K562 (cell line): Measurements from ENCODE around the gene CALY. TPM values are rescaled to one million over a fixed set of nuclear protein-coding genes. Genes with fewer than 3 reads are reported as not detected.
"Not testable (repeated sequence)": the region's sequence is repeated elsewhere in the genome, so short reads cannot be mapped to it uniquely, and the experiment has no call there.

Source experiments
- ATAC-seq: fragments of 200-7000 bp; cut with Tn5 transposase; 3 replicates; pipeline ENCODE4 v1.9.1; 2020; ENCODE audit warnings: moderate library complexity
- BruUV-seq: library from RNA; stranded (reverse); fragments of 400-500 nt; replicated peaks from 2 replicates; lab custom pipeline; 2021; lab: Mats Ljungman, UMichigan
- CTCF ChIA-PET: fragments of 300-600 bp; formaldehyde crosslinking; extraction: SDS; loops from one replicate; lab custom pipeline; 2021; ENCODE audit warnings: low intra/inter-chr PET ratio; lab: Yijun Ruan, JAX
- POLR2A ChIA-PET: fragments of 300-600, 350-650 bp; sonication (Branson Sonifier 250); formaldehyde crosslinking; extraction: SDS; loops from one replicate; lab custom pipeline; 2021; ENCODE audit warnings: antibody characterized with exemption, inconsistent platforms; lab: Yijun Ruan, JAX
- DNase-seq, 4 experiments: peaks; one replicate each; pipeline versions ENCODE4 v3.0.0 to v3.0.0-alpha.2; 2011 to 2018; ENCODE audit warnings: low spot score in 3 of 4, mixed read lengths in 3 of 4; ENCODE audit errors: extremely low read depth in 1 of 4
- FAIRE-seq: peaks from 2 replicates; lab custom pipeline; 2011; peaks lifted over from hg19 to GRCh38; lab: Jason Lieb, UNC
- H2AFZ ChIP-seq: 2 replicates; pipeline ENCODE4 v1.6.0; 2011; ENCODE audit warnings: low read depth, low read length, control low read depth, inconsistent platforms
- H3K27ac ChIP-seq: fragments of 200-600 bp; 3 replicates; pipeline ENCODE4 v1.8.0; 2011; ENCODE audit warnings: low read depth, mild to moderate bottlenecking, control low read depth, inconsistent platforms, low read length, moderate library complexity, mixed read lengths; ENCODE audit errors: extremely low read depth
- H3K27me3 ChIP-seq, 2 experiments: fragments of 300-600 bp in 1 of 2; 2 replicates in 1 of 2; 3 replicates in 1 of 2; pipeline versions ENCODE4 v1.6.0 to v1.8.0; 2011; ENCODE audit warnings: inconsistent platforms in 2 of 2, low read length in 2 of 2, mild to moderate bottlenecking in 1 of 2, mixed read lengths in 1 of 2, moderate library complexity in 1 of 2; ENCODE audit not compliant: control insufficient read depth in 2 of 2, insufficient read depth in 2 of 2
- H3K36me3 ChIP-seq: fragments of 300-600 bp; 3 replicates; pipeline ENCODE4 v1.8.0; 2011; ENCODE audit warnings: mild to moderate bottlenecking, low read length, inconsistent platforms; ENCODE audit not compliant: control insufficient read depth, insufficient read depth
- H3K4me1 ChIP-seq, 2 experiments: fragments of 200-600 bp in 1 of 2; replicated peaks in 1 of 2; 2 replicates in 1 of 2; 3 replicates in 1 of 2; pipeline versions ENCODE4 v1.5.1 to v1.8.0; 2011; ENCODE audit warnings: inconsistent platforms in 2 of 2, low read length in 2 of 2, mild to moderate bottlenecking in 1 of 2, mixed read lengths in 1 of 2, moderate library complexity in 1 of 2; ENCODE audit not compliant: control insufficient read depth in 2 of 2, insufficient read depth in 2 of 2
- H3K4me2 ChIP-seq: 2 replicates; pipeline ENCODE4 v1.6.1; 2011; ENCODE audit warnings: low read length, control low read depth, inconsistent platforms, mixed read lengths; ENCODE audit not compliant: insufficient read depth
- H3K4me3 ChIP-seq: fragments of 200-600 bp; sonication (generic), shearing (Covaris generic); 2 replicates; pipeline ENCODE4 v1.5.1; 2016; ENCODE audit warnings: control low read depth, inconsistent platforms
- H3K79me2 ChIP-seq: fragments of 200-600 bp; 3 replicates; pipeline ENCODE4 v1.8.0; 2011; ENCODE audit warnings: low read length, inconsistent platforms; ENCODE audit not compliant: control insufficient read depth, insufficient read depth
- H3K9ac ChIP-seq, 2 experiments: 2 replicates each; pipeline versions ENCODE4 v1.6.0 to v1.6.1; 2011; ENCODE audit warnings: low read depth in 2 of 2, low read length in 2 of 2, control low read depth in 1 of 2, inconsistent platforms in 1 of 2, mild to moderate bottlenecking in 1 of 2, mixed read lengths in 1 of 2; ENCODE audit not compliant: insufficient read depth in 1 of 2
- H3K9me1 ChIP-seq: one replicate; pipeline ENCODE4 v1.6.0; 2011; ENCODE audit warnings: inconsistent platforms, mild to moderate bottlenecking, low read length, moderate library complexity; ENCODE audit not compliant: control insufficient read depth, insufficient read depth
- H3K9me3 ChIP-seq: replicated peaks from 2 replicates; pipeline ENCODE4 v1.5.1; 2011; ENCODE audit warnings: low read depth, low read length, inconsistent platforms; ENCODE audit not compliant: control insufficient read depth, insufficient read depth
- H4K20me1 ChIP-seq: replicated peaks from 2 replicates; pipeline ENCODE4 v1.6.1; 2011; ENCODE audit warnings: low read length, inconsistent platforms, mixed read lengths; ENCODE audit not compliant: control insufficient read depth, insufficient read depth
- ASH1L ChIP-seq: fragments of 450-650 bp; IDR thresholded peaks from 2 replicates; pipeline ENCODE4 v1.6.1; 2018; ENCODE audit warnings: borderline replicate concordance, mild to moderate bottlenecking, low read depth; ENCODE audit not compliant: partially characterized antibody
- C11orf30 ChIP-seq: fragments of 450-650 bp; IDR thresholded peaks from 2 replicates; pipeline ENCODE4 v1.6.1; 2016; ENCODE audit warnings: low read depth, mild to moderate bottlenecking
- MAFG ChIP-seq: fragments of 450-650 bp; conservative IDR thresholded peaks from 2 replicates; pipeline ENCODE4 v1.6.1; 2016; ENCODE audit warnings: missing genetic modification characterization, missing compliant biosample characterization
- NFYB ChIP-seq: IDR thresholded peaks from 2 replicates; pipeline ENCODE4 v1.6.1; 2011; ENCODE audit warnings: mild to moderate bottlenecking, moderate library complexity; ENCODE audit not compliant: insufficient read length; ENCODE audit errors: extremely low read depth
- ZNF316 ChIP-seq: fragments of 450-650 bp; IDR thresholded peaks from 2 replicates; pipeline ENCODE4 v1.6.1; 2016
- WGBS: fragments of 100-300 bp; shearing (Covaris generic); methylation state at CpG from one replicate; pipeline ENCODE4 v1.1.6; 2016; ENCODE audit warnings: low coverage, mixed read lengths; ENCODE audit not compliant: insufficient coverage; ENCODE audit errors: missing lambda C conversion rate; 5-methylcytosine and 5-hydroxymethylcytosine counted together
- in situ Hi-C: fragments of 300-500 bp; cut with MboI; formaldehyde crosslinking; loops from 4 replicates; pipeline ENCODE4 v1.15.0; 2018; ENCODE audit warnings: inconsistent platforms, mixed read lengths
- intact Hi-C: fragments of 100-400 bp; cut with micrococcal nuclease; formaldehyde crosslinking; loops from 2 replicates; pipeline ENCODE4 v1.14.2; 2022
- polyA plus RNA-seq, 8 experiments: library from polyadenylated mRNA; depleted of rRNA in 4 of 8; stranded (reverse) in 5 of 8; unstranded in 3 of 8; fragments of >200 nt; fragmentation: Nextera tagmentation in 2 of 8; fragmentation: Illumina TruSeq in 1 of 8; extraction: Ambion mirVana in 2 of 8; extraction: Trizol in 1 of 8; gene quantifications; 2 replicates each; pipeline versions ENCODE4 v1.2.1 to v1.2.3, GENCODE V29; 2011 to 2014; ENCODE audit warnings: inconsistent platforms in 1 of 8, missing spikeins in 1 of 8
- total RNA-seq, 7 experiments: library from RNA; depleted of rRNA in 6 of 7; stranded (reverse); fragments of >200 nt in 6 of 7; fragmentation: Illumina TruSeq in 2 of 7; extraction: Trizol in 2 of 7; gene quantifications; 2 replicates each; pipeline versions ENCODE4 v1.2.1 to v1.2.3, GENCODE V29; 2011 to 2021; ENCODE audit warnings: low replicate concordance in 1 of 7

CALY gene
- total and polyA plus RNA-seq, 9 of the 15 experiments (the other 6 are each of a cell fraction or from before 2014, with no cell fraction given): not detected

DNA sequence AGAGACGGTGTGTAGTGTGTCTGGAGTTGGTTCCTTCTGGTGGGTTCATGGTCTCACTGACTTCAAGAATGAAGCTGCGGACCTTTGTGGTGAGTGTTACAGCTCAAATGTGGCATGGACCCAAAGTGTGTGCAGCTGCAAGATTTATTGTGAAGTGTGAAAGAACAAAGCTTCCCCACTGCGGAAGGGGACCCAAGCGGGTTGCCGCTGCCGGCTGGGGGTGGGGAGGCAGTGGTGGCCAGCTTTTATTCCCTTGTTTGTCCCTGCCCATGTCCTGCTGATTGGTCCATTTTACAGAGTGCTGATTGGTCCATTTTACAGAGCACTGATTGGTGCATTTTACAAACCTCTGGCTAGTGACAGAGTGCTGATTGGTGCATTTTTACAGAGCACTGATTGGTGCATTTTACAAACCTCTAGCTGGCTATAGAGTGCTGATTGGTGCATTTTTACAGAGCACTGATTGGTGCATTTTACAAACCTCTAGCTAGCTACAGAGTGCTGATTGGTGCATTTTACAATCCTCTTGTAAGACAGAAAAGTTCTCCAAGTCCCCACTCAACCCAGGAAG is 15.8 kb downstream of the CALY start:
- H3K4me3 ChIP-seq, BruUV-seq, H3K9me3 ChIP-seq, FAIRE-seq, H3K36me3 ChIP-seq, H4K20me1 ChIP-seq, H2AFZ ChIP-seq, in situ Hi-C loops, H3K79me2 ChIP-seq, H3K9me1 ChIP-seq, ATAC-seq, H3K4me2 ChIP-seq, DNase-seq, H3K9ac ChIP-seq, H3K27ac ChIP-seq, H3K27me3 ChIP-seq, CTCF ChIA-PET: not testable (repeated sequence)
- intact Hi-C loops: loop anchor here (10.0 kb wide), 2 partner anchors 74 to 164 kb away; partner anchors contain the start of gene MTG1
- peaks cover 0 to 35% of the 10 kb centered on the region in 2 experiments; a peak in 4 of 5 replicates for H3K4me1 ChIP-seq
- TF ChIP-seq C11orf30 (0 out of 2 replicates have a peak, but pooled peaks have one; percentile 45), ASH1L (peak; percentile 66), MAFG (tag) (peak; percentile 57), ZNF316 (peak; percentile 81), NFYB (peak; percentile 54)
- POLR2A ChIA-PET: interaction anchor here (1.1 kb wide), 1 partner anchor 69 kb away, joined by 4 read pairs; no protein-coding TSS in a partner anchor
- 73% methylated on average over 6 of the region's 6 CpGs for WGBS
